ENCODE data around the gene SYPL1. TPM values are rescaled to one million over a fixed set of nuclear protein-coding genes. Genes with fewer than 3 reads are reported as not detected.

SYPL1 gene
- total and polyA plus RNA-seq, 9 of the 15 experiments (the other 6 are each of a cell fraction or from before 2014, with no cell fraction given), result 23.8 to 214 (median 70.2) TPM

- TF ChIP-seq CBX8 (IDR thresholded peaks at IDR 0.05; ENCODE audit: borderline replicate concordance, extremely low read depth, low read depth, low read length, poor library complexity, severe bottlenecking) (no peak), LARP7 (IDR thresholded peaks at IDR 0.05) (no peak), JUND (IDR thresholded peaks at IDR 0.05; ENCODE audit: borderline replicate concordance, low read depth, low read length) (peak; percentile 80; the same call in 1 of the 2 replicates), JUND (tag; IDR thresholded peaks at IDR 0.05; ENCODE audit: borderline replicate concordance, low read depth, low read length) (peak; percentile 73; the same call in 2 of the 3 replicates), ZNF584 (CRISPR knock-in tag; IDR thresholded peaks at IDR 0.05; ENCODE audit: low read depth) (no peak; the same call in 1 of the 2 replicates), POU5F1 (IDR thresholded peaks at IDR 0.05; ENCODE audit: borderline replicate concordance, low read depth, low read length, partially characterized antibody) (no peak), KLF16 (IDR thresholded peaks at IDR 0.05) (peak; percentile 97), ZNF398 (CRISPR knock-in tag; IDR thresholded peaks at IDR 0.05) (no peak), ZNF551 (CRISPR knock-in tag; IDR thresholded peaks at IDR 0.05) (no peak), ATF1 (CRISPR knock-in tag; IDR thresholded peaks at IDR 0.05) (no peak), ATF1 (tag; IDR thresholded peaks at IDR 0.05) (peak; percentile 67), ZFP91 (CRISPR knock-in tag; IDR thresholded peaks at IDR 0.05) (no peak), HEY1 (CRISPR knock-in tag; IDR thresholded peaks at IDR 0.05; ENCODE audit: borderline replicate concordance) (peak; percentile 81; the same call in 1 of the 2 replicates), THAP12 (CRISPR knock-in tag; IDR thresholded peaks at IDR 0.05) (no peak), SREBF1 (IDR thresholded peaks at IDR 0.05; ENCODE audit: borderline replicate concordance, low read depth, low read length) (no peak), TAF7 (tag; IDR thresholded peaks at IDR 0.05) (no peak), SAFB2 (IDR thresholded peaks at IDR 0.05; ENCODE audit: borderline replicate concordance, low read depth, low read length, severe bottlenecking) (no peak), ARID3A (IDR thresholded peaks at IDR 0.05; ENCODE audit: borderline replicate concordance, low read depth, low read length) (peak; percentile 72; the same call in 1 of the 2 replicates), RBM14 (IDR thresholded peaks at IDR 0.05; ENCODE audit: borderline replicate concordance, insufficient read depth, low read depth, low read length) (no peak), SIRT6 (IDR thresholded peaks at IDR 0.05; ENCODE audit: low read depth, low read length) (no peak)
These were observed 40.0 kb downstream of the SYPL1 start (continued) for GRCh38 chr7:106071999-106072714.

Measured in K562 (cell line).